Calu3 (cell line): ENCODE results near the gene PSMD3. TPM values are rescaled to one million over a fixed set of nuclear protein-coding genes. Genes with fewer than 3 reads are reported as not detected.

Experiments
- BruUV-seq: library from RNA; stranded (reverse); fragments of 400-500 nt; replicated peaks from 2 replicates; lab custom pipeline; 2021; lab: Mats Ljungman, UMichigan
- CTCF ChIA-PET: fragments of 300-600 bp; sonication (Branson Sonifier 250); formaldehyde crosslinking; loops from one replicate; lab custom pipeline; 2022; ENCODE audit warnings: antibody characterized with exemption; lab: Charles Lee
- DNase-seq: peaks from one replicate; pipeline ENCODE4 v3.0.0; 2022
- H3K27ac Mint-ChIP-seq: one replicate; pipeline ENCODE4 v1.8.0; 2022; ENCODE audit warnings: mixed read lengths; ENCODE audit not compliant: unreplicated experiment
- H3K27me3 Mint-ChIP-seq: one replicate; pipeline ENCODE4 v1.8.0; 2022; ENCODE audit warnings: mixed read lengths; ENCODE audit not compliant: unreplicated experiment
- H3K36me3 Mint-ChIP-seq: one replicate; pipeline ENCODE4 v1.8.0; 2022; ENCODE audit warnings: mild to moderate bottlenecking, moderate library complexity, mixed read lengths; ENCODE audit not compliant: insufficient read depth, unreplicated experiment
- H3K4me1 Mint-ChIP-seq: one replicate; pipeline ENCODE4 v1.8.0; 2022; ENCODE audit warnings: mild to moderate bottlenecking, low read depth, mixed read lengths; ENCODE audit not compliant: unreplicated experiment
- H3K4me3 Mint-ChIP-seq: one replicate; pipeline ENCODE4 v1.8.0; 2022; ENCODE audit warnings: mild to moderate bottlenecking, low read depth, moderate library complexity, mixed read lengths; ENCODE audit not compliant: unreplicated experiment
- H3K9me3 Mint-ChIP-seq: one replicate; pipeline ENCODE4 v1.8.0; 2022; ENCODE audit warnings: low read depth, mixed read lengths; ENCODE audit not compliant: unreplicated experiment
- intact Hi-C: fragments of 100-400 bp; cut with micrococcal nuclease; formaldehyde crosslinking; loops from one replicate; pipeline ENCODE4 v1.10.0; 2022; ENCODE audit not compliant: unreplicated experiment
- total RNA-seq: library from RNA; stranded (reverse); gene quantifications from 2 replicates; pipeline ENCODE4 v1.2.3, GENCODE V29; 2022
- TF ChIP-seq, protein P1 (sequence below): fragments of 200-600 bp; IDR thresholded peaks from one replicate; pipeline ENCODE4 v1.8.0; 2022; ENCODE audit warnings: antibody characterized with exemption; ENCODE audit not compliant: unreplicated experiment

PSMD3 gene
- total RNA-seq, 1 experiment from 2014 or later = 2,179 TPM

DNA sequence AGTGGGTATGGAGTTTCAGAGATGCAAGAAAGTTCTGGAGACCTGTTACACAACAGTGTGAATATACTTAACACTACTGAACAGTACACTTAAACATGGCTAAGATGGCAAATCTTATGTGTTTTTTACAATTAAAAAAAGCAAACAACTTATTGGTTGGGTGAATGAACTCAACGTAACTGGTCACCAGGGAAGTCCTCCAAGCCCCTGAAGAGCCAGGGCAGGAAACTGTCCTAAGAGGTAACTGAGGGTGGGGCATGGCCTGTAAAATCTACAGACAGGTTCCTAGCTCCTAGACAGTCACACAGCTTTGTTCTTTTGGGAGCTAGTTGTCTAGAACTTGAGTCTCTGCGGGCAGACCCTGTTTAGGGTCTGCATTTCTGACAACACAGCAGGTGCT is 45.0 kb downstream of the PSMD3 start:
- peaks cover 43% of the 10 kb centered on the region for H3K4me1 Mint-ChIP-seq
- BruUV-seq = no TSS peak
- intact Hi-C loops = no loop called here

DNA sequence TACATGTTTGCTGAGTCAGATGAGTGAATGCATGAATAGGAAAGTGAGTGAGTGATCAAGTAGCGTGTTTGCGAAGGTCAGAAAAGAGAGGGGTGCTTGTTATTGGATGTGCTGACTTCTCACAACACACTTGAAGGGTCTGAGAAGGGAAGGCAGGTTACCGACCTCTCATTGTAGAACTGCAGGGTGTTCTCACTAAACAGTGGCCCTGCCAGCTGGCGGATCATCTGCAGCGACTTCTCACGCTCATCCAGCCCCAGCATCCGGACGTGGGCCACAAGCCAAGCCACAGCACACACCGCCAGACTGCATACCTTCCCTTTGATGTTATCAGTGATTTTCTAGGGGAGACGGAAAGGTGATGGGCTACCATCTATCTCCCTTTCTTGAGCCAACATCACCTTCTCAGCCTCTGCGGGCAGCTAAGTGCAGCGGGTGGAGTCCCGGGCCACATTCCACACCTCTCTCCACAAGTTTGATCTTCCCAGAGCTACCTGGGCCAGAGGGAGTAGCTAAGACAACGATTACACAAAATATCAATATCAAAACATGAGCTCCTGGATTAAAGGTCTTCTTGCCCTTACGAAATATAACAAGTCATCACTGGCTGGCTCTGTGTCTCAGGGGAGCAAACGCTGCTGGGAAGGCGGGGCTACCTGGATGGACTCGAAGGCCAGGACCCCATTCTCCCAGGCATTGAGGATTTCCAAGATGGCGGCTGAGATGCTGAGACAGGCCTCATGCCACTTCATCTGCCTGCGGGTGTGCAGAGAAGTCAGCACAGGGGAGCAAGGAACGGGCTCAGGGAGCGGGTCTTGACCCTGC is 45.6 kb downstream of the PSMD3 start:
- CTCF ChIA-PET = interaction anchor here (0.5 to 23.5 kb wide), 51 partner anchors 11 to 468 kb away, joined by 3 to 774 read pairs (median 4); partner anchors contain the start of genes CASC3, CSF3, ERBB2 and LRRC3C
- peaks cover 38% of the 10 kb centered on the region for H3K4me1 Mint-ChIP-seq
- intact Hi-C loops = no loop called here
- H3K9me3 Mint-ChIP-seq = no peaks in the 10 kb centered on the region
- H3K27me3 Mint-ChIP-seq = no peaks in the 10 kb centered on the region
- no peak overlapping the region for H3K27ac Mint-ChIP-seq
- H3K36me3 Mint-ChIP-seq = peaks cover 74% of the 10 kb centered on the region
- TF ChIP-seq, protein P1, sequence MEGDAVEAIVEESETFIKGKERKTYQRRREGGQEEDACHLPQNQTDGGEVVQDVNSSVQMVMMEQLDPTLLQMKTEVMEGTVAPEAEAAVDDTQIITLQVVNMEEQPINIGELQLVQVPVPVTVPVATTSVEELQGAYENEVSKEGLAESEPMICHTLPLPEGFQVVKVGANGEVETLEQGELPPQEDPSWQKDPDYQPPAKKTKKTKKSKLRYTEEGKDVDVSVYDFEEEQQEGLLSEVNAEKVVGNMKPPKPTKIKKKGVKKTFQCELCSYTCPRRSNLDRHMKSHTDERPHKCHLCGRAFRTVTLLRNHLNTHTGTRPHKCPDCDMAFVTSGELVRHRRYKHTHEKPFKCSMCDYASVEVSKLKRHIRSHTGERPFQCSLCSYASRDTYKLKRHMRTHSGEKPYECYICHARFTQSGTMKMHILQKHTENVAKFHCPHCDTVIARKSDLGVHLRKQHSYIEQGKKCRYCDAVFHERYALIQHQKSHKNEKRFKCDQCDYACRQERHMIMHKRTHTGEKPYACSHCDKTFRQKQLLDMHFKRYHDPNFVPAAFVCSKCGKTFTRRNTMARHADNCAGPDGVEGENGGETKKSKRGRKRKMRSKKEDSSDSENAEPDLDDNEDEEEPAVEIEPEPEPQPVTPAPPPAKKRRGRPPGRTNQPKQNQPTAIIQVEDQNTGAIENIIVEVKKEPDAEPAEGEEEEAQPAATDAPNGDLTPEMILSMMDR = no peak
- no TSS peak for BruUV-seq
- no peak overlapping the region for H3K4me3 Mint-ChIP-seq
- peak; percentile 72 for DNase-seq

More for the DNA sequence above, 45.0 kb downstream of the PSMD3 start:
- CTCF ChIA-PET = interaction anchor here (0.5 to 23.5 kb wide), 38 partner anchors 12 to 450 kb away, joined by 3 to 774 read pairs (median 4); partner anchors contain the start of genes CSF3, LRRC3C, MED24 and MIEN1
- H3K27me3 Mint-ChIP-seq = no peaks in the 10 kb centered on the region
- no peak for DNase-seq
- peaks cover 75% of the 10 kb centered on the region for H3K36me3 Mint-ChIP-seq
- H3K27ac Mint-ChIP-seq = no peak overlapping the region
- TF ChIP-seq, protein P1 = no peak
- H3K4me3 Mint-ChIP-seq = no peak overlapping the region
- no peaks in the 10 kb centered on the region for H3K9me3 Mint-ChIP-seq

DNA sequence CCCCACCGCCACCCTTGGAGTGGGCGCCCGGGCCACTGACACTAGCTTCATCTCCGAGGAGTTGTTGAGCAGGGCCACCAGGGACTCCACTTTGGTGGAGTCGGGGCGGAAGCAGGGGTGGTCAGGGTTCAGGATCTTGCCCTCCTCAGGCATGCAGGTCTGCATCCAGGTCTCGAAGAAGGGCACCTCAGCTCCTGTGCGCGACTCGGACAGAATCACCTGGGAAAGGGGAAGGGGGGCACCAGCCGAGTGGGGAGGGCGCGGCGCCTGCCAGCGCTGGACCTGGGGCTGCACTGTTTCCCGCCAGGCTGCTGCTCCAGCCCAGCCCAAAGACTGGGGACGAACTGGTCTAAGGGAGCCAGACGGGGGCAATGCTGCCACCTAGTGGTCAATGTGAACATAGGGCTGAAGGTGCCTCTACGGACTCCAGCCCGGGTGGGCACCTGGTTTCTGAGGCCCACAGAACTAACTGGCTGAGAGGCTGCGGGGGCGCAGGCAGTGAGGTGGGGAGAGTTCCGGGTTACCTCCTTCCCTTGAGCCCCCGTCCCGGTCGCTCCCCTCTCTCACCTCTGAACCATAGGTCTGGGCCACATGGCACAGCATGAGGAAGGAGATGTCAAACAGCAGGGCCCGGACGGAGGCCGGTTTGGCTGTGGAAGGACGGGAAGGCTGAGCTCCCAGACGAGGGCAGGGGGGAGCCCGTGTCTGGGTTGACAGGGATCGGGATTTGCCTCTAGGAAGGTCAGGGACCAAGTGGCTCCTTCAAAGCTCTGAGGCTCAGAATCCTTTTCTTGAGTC is 46.4 kb downstream of the PSMD3 start:
- Mint-ChIP-seq H3K36me3 (peaks cover 76% of the 10 kb centered on the region), H3K27me3 (no peaks in the 10 kb centered on the region), H3K4me3 (no peak overlapping the region), H3K27ac (no peak overlapping the region), H3K9me3 (no peaks in the 10 kb centered on the region), H3K4me1 (peaks cover 30% of the 10 kb centered on the region)
- TF ChIP-seq, protein P1 = no peak
- DNase-seq = peak; percentile 100
- intact Hi-C loops = loop anchor here (1.0 kb wide), 4 partner anchors 13 to 405 kb away; no protein-coding TSS in a partner anchor
- BruUV-seq = no TSS peak
- CTCF ChIA-PET = interaction anchor here (0.5 to 23.5 kb wide), 73 partner anchors 11 to 723 kb away, joined by 3 to 774 read pairs (median 4); partner anchors contain the start of genes CASC3, CSF3, ERBB2 and MED24

DNA sequence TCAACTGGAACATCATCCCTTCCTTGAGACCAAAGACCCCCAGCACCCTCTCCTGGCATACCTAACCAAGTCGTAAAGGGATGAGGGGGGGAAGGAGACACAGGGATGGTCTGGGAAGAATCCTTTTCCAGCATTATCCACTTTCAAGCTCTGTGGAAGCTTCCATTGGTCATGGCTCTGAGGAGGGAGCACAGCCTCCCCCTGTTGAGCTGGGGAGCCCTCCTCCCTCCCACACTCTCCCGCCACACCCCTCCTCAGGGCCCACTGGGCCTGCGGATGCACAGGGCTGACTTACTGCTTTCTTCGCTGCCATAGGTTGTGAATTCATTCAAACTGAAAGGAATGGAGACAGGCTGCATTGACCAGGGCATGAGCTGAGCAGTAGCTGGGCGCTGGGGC is 47.0 kb downstream of the PSMD3 start:
- intact Hi-C loops = loop anchor here (1.0 kb wide), 4 partner anchors 13 to 405 kb away; no protein-coding TSS in a partner anchor
- CTCF ChIA-PET = interaction anchor here (0.5 to 23.5 kb wide), 58 partner anchors 10 to 722 kb away, joined by 3 to 774 read pairs (median 4); partner anchors contain the start of genes CASC3, CSF3, ERBB2 and MED24
- DNase-seq = no peak
- peaks cover 78% of the 10 kb centered on the region for H3K36me3 Mint-ChIP-seq
- H3K27me3 Mint-ChIP-seq = no peaks in the 10 kb centered on the region
- no TSS peak for BruUV-seq
- no peak overlapping the region for H3K4me3 Mint-ChIP-seq
- no peak overlapping the region for H3K27ac Mint-ChIP-seq
- TF ChIP-seq, protein P1 = no peak
- peaks cover 29% of the 10 kb centered on the region for H3K4me1 Mint-ChIP-seq
- no peaks in the 10 kb centered on the region for H3K9me3 Mint-ChIP-seq
